ENCODE results near the gene CALML6.

The CALML6 gene

DNA sequence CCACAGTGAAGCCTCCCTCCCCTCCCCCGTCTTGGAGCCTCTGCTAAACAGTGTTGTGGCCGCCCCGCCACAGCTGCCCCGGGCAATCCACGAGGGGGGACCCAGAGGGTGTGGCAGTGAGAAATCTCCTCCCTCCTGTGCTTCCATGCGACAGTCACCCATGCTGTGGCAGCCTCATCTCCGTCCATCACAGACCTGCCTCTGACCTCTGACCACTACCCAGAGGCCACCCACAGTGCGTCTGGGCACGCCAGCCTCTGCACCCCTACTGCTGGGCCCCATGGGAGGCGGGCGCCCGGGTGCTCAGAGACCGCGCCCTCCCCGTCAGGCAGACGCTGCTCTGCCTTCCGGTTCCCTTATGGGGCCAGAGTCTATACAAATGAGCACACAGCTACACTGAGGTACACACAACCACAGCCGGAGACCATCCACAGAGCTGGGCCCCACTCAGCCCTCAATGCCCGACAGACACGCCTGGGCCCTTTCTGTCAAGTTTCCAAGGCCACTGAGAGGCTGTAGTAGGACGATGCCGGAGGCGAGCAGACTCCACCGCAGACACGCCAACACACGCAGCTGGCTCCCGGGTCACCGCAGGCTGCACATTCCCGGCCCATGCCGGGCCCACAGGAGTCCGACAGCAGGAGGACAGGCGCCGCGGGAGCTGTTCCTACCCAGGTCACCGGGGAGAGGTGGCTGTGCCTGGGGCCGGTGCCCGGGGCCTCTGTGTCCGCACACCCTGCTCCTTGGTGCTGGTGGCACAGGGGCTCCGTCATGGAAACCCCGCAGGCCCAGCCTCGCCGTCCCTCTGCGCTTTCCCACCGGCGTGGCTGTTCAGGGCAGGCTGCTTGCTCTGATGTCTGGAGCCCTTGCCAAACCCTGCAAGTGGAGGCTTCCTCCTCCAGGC lies 27.9 kb downstream of the CALML6 start:
- DNase-seq (ENCODE audit: low spot score): no peak

DNA sequence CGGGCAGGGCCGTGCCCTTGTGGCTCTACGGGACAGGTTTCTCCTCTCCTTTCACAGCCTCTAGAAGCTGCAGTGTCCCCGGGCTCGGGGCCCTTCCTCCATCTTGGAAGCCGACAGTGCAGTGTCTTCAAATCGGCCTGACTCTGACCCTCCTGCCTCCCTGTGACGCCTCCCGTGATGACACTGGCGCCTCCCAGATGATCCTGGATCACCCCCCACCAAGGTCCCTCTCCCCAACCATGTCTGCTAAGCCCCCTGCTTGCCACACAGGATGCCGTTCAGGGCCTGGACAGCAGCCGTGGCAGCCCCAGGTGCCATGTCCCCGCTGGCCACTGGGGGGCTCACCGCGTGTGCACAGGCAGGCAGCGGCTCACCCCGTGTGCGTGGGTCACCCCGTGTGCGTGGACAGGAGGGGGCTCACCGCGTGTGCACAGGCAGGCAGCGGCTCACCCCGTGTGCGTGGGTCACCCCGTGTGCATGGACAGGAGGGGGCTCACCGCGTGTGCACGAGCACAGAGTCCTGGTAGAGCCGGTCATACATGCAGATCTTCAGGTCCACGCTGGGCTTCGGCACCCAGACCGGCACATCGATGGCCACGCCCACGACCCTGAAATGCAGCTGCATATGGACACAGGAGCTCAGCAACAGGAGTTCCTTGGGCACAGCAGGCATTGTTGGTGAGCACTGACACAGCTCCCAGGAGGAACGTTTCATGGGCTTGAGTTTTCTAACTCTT lies 28.9 kb downstream of the CALML6 start:
- peak; percentile 91 for DNase-seq (ENCODE audit: low spot score)

DNA sequence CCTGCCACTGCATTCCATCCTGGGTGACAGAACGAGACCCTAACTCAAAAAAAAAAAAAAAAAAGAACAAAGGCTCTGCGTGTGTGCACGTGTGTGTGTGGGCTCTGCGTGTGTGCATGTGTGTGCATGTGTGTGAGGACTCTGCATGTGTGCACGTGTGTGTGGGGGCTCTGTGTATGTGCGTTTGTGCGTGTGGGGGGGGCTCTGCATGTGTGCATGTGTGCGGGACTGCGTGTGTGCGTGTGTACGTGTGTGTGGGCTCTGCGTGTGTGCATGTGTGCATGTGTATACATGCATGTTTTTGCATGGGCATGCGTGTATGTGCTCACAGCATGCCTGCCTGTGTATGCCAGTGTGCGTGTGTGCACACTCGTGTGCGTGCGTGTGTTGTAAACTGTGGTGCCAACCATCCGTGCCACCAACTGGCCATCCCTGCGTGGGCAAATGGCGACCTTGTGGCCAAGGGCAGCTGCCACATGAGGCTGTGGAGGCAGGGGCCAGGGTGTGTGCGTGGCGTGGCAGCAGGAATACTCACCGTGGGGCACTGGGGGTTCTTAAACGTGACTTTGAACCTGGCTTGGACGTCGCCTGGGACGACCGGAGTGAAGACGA lies 30.8 kb downstream of the CALML6 start:
- DNase-seq (ENCODE audit: low spot score): no peak

DNA sequence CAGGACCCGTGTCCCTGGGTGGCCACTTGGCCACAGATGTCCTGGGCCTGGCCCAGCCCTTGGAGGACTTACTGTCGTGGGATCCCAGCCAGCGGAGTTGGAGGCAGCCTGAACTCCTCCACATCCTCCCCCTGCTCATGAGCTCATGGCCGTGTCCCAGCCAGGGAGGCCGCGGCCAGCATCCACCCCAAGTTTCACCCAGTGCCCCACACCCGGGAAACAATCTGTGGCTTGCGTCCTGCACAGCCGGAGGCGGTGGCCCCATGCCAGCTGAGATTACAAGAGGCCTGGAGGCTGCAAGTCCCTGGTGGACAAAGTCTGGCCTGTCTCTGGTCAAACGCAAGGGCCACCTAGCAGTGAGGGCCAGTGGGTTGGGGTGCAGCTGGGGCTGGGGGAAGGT lies 31.5 kb downstream of the CALML6 start:
- DNase-seq (ENCODE audit: low spot score): no peak

DNA sequence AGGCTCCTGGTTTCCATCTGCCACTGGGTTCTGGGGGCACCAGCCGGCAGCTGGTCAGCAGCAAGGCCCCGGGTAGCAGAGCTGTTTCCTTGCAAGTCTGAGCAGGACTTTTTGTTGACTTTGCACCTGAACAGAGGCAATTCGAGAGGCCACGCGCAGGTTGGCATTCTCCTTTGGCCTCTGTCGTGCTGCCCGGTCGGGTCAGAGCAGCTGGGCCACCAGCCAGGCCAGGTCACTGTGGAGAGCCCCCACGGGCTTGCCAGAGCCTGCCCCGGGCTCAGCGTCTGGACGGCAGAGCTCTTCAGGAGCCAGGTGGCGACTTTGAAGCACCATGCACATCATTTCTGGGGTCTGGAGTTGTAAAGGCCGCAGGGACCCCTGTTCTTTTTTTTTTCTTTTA lies 32.4 kb downstream of the CALML6 start:
- no peak for DNase-seq (ENCODE audit: low spot score)

DNA sequence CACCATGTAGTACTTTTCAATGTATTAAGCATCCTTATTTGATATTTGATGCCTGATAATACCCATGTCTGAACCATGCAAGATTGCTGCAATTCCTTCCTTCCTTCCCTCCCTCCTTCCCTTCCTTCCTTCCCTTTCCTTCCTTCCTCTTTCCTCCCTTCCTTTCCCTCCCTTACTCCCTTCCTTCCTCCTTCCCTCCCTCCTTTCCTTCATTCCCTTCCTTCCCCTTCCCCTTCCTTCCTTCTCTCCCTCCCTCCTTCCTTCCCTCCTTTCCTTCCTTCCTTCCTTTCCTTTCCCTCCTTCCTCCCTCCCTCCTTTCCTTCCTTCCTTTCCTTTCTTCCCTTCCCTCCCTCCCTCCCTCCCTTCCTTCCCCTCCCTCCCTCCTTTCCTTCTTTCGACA lies 33.7 kb downstream of the CALML6 start:
- DNase-seq (ENCODE audit: low spot score): no peak

DNA sequence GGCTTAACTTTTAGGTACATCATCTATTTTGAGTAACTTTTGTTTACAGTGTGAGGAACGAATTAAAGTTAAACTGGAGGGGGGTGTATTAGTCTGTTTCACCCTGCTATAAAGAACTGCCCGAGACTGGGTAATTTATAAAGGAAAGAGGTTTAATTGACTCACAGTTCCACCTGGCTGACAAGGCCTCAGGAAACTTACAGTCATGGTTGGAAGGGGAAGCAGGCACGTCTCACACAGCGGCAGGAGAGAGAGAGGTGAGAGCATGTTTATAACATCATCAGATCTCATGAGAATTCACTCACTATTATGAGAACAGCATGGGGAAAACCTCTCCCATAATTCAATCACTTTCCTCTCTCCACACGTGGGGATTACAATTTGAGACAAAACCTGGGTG lies 35.9 kb downstream of the CALML6 start:
- no peak for DNase-seq (ENCODE audit: low spot score)

DNA sequence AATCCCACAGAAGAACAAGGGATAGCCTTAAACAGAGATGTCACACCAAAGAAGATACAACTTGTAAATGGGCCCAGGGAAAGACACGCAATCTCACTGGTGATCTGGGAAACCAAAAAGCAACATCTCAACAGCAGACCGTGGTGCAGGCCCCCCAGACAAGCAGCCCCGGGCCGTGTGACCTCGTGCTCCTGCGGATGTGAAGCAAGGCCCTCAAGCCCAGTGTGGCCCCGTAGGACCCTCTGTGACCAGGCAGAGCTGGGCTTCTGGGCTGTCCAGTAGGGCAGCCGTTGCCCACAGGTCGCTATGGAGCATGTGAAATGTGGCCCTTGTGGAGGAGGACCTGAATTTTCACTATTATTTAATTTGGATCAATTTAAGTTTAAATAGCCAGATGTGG lies 39.0 kb downstream of the CALML6 start:
- DNase-seq (ENCODE audit: low spot score): no peak

DNA sequence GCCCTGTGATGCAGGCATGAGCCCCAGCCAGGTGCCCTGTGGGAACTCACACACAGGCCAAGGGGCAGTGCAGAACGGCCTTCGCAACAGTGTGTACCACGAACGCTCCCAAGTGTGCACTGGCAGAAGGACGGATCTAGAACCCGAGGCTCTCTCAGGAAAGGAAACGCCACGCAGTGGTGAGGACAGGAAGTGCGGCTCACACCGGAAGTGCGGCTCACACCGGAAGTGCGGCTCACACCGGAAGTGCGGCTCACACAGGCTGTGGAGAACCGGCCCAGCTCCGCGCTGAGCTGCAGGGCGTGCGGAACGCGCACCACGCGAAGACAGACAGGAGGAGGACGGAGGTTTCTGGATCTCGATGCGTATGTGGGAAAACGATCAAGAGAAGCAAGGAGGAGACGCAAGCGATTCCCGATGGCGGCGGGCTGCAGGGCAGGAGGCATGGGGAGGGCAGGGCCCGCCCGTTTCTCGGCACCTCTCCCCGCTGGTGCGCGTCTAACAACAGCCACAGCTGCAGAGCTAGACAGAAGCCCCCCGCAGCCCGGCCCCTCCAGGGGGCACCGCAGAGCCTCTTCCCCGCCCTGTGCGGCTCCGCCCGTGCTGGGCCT lies 39.9 kb downstream of the CALML6 start:
- DNase-seq (ENCODE audit: low spot score): no peak

DNA sequence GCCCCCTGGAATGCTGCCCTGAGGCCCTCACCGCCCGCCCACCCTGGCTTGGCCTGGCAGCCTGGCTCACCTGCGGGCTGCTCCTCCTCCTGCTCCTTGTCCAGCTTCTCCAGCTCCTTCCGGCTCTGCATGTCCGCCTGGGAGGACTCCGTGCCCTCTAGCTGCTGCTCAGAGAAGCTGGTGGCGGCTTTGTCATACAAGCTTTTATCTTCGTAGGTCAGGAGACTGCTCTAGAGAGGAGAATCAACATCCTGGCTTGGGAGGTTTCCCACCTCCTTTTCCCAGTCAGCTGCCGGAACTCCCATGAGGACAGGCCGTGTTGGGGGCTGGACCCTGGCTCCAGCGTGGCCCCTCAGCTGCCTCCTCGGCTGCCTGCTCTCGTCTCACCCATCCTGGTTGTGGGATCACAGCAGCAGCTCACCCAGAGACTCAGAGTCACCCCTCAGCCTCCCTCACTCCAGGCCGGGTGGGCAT lies 40.6 kb downstream of the CALML6 start:
- DNase-seq (ENCODE audit: low spot score): no peak

DNA sequence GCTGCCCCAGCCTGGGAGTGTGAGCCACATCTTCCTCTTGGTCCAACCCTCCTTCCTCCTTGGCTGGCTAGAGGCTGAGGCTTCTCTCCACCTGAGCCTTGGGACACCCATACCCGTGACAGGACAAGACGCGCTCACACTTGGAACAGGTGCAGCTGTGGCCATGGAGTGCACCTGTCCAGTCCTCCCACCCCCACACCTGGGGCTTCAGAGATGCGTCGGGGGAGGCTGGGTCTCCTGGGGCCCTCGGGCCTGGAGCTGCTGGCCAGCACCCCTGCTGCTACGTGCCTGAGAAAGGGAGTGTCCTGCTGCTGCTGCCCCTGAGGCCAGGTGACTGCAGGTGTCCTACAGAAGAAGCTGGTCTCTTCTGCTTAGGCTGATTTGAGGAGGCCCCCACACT lies 41.0 kb downstream of the CALML6 start:
- DNase-seq (ENCODE audit: low spot score): no peak

DNA sequence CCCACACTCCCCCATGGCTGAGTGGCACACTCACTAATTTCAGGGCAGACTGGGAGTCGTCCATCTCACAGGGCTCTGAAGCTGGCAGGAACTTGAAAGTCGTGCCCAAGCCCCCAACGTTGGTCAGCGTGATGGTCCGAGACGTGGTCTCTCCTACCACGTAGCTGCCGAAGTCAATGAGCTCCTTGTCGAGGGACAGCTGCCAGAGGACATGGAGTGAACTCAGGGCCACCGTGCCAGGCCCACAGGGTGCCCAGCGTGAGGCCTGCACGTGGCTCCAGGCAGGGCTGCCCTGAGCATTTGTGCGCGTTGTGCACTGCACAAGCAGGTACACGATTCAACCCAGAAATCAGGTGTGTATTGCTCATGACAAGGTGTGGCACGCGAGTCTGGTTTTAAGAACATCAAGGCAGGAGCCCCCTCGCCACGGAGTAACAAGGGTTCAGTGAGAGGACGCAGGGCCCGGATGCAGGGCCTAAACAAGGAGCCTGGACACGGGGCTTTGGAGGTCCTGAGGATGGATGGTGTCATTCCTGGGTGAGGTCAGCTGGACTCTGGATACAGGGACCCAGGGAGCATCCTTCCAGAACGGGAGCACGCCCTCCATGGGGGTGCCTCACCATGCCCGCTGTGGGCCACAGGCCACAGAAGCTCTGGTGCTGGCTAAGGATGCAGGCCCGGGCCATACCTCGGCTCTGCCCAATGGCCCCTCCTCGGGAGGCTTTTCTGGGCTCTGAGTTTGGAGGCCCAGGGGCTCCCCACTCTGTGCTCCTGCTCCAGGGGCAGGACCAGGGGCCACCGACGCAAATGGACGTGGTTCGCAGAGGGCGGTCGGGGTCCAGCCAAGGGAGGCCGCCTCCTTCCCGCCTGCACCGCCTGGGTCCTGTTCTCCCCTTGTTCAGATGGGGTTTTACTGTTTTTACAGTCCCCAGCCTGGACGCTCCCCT lies 41.8 kb downstream of the CALML6 start:
- no peak for DNase-seq (ENCODE audit: low spot score)

DNA sequence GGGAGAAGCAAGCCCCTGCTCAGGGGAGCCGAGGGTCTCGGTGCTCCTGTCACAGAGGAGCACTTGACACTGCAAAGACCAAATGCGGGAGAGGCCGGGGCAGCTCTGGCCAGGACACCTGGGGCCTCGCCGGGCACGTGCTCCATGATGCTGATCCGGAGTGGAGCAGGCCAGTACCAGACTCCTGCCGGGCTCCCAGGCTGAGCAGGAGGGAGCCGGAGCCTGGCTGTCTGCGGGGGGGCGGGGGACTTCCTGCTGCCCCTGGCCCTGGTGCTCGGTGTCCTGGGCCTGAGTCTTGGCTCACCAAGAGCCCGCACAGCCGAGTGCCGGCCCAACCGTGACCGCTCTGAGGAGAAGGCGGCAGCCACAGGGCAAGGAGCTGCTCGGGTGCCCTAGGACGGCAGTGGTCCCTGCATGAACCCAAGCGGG lies 42.5 kb downstream of the CALML6 start:
- no peak for DNase-seq (ENCODE audit: low spot score)

DNA sequence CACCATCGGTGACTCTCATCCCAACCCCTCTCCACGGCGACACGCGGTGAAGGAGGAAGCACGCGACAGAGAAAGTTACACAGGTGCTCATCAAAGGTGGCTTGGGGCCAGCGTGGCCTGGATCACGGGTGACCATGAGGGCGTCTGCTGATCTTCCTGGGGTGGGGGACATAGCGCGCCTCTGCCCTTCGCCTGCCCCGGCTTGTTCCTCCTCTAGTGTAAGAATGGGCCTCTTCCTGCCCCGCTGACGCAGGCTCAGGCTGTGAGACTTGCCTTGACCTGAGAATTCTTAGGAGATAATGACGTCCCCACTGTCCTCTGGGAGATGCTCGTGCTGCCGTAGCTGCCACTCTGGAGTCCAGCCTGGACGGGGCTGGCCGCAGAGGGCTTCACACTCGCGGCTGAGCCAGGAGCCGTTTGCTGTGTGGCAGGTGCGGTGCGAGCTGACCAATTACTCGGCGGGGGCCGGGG lies 43.0 kb downstream of the CALML6 start:
- no peak for DNase-seq (ENCODE audit: low spot score)

DNA sequence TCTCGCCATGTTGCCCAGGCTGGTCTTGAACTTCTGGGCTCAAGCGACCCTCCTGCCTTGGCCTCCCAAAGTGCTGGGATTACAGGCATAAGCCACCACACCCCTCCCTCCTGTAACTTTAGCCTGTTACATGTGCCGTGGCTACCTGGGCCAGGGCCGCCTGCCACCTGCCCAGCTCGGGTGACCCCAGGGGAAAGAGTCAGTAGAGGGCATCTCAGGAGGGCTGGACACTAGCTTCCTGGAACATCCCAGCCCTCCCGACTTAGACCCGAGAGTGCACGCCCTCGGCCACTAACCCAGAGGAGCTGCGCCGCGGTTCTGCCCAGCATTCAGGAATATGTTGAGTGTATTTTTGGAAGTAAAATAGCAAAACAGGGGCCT lies 44.4 kb downstream of the CALML6 start:
- no peak for DNase-seq (ENCODE audit: low spot score)

DNA sequence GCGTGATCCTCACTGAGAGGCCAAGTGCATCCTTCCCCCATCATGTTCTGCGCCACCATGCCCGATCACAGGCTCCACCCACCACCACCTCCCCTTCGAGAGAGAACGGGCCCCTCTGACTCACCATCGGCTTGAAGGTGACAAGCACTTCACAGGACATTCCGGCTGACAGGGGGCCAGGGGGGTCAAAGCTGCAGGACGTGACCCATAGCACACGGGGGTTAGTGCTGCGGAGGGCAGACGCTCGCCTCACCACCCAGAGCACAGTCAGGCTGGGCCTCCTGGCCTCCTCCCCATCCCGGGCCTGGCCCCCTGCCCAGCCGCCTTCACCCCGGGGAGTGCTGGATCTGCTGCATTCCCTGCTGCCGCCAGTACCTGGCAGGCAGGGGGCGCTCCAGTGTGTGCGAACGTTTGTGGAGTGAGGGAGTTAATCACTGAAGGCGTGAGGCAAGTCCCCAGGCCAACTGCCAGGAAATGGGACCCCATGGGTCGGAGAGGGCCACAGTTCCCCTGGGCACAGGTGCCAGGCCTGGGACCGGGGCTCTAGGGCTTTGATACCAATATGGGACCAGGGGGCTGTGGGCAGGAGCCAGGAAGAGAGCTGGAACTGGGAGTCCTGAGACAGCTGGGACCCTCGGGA lies 44.9 kb downstream of the CALML6 start:
- peak; percentile 98 for DNase-seq (ENCODE audit: low spot score)

DNA sequence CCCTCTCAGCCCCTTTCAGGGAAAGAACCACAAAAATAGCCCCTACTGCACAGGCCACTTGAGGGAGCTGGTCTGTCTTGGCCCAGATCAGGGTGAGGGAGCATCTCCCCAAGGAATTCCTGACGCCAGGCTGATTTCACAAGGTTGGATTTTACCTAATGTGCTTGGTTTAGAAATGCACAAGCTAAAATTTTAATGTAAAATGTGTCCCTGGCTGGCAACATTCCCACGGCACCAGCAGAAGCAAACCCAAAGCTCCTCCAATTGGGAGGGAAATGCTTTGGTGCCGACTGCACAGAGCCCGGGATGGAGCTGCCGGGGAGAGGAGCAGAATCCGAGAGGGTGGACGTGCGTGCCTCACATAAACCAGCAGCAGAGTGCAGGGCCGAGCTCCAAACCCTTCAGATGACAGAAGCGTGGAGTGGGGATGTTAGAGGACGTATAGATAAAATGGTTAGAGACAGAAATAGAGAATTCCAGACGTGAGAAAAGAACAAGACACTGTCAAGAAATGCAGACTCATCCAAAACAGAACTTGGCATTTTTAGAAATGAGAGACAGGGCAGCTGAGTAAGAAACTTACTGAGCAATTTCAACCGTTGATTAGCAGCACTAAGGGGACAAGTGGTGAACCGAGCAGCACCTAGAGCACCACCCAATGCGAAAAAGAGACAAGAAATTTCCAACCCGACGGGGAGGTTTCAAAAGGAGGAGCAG lies 45.6 kb downstream of the CALML6 start:
- DNase-seq (ENCODE audit: low spot score): no peak

DNA sequence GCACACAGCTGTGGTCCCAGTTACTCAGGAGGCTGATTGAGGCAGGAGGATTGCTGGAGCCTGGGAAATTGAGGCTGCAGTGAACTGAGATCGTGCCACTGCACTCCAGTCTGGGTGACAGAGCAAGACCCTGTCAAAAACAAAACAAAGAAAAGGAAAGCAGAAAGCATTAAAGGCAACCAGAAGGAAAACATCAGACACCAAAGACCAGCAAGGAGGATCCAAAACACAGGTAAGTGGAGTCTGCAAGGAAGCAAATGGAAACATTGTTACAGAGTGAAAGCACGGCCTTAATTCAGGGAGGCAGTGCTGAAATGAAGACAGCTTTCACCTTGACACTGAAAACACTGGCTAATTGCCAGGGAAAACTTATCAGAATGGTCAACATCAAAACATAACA lies 47.7 kb downstream of the CALML6 start:
- DNase-seq (ENCODE audit: low spot score): no peak

DNA sequence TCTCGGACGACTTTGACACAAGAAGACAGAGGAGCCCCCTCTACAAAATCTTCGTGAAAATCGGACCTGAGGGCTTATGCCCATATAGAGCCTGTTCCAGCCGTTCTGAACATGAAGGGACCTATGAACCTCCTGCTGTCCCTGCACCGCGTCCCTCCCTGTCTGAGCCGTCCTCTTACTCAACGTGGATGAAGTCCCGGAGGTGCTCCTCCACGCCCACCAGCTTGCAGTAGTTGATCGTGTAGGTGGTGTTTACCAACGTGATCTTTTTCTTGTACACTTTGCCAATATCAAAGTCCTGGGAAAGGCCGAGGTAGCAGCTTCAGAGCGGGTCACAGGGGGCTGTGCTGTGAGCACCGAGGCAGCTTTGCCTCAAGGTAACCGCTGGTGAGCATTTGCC lies 48.5 kb downstream of the CALML6 start:
- DNase-seq (ENCODE audit: low spot score): no peak

DNA sequence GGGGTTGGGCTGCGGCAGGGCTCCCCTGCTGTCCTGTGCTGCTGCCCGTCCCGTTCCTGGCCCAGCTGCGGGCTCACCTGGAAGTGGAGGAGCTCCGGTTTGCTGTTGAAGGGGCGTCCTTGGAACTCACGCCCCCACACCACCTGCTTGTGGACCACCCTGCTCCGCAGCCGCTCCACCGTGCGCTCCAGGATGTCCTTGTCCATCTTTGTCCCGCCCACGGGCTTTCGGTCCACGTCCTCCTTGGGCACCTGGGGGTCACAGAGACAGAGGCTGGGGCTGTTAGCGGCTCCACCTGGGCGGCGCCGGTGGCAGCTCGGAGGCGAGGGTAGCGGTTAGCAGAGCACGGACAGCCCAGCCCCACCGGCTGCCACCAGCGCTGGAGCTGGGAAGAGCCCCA lies 49.8 kb downstream of the CALML6 start:
- DNase-seq (ENCODE audit: low spot score): no peak
